H9 (cell line): ENCODE measurements around the gene ITGAE. TPM values are rescaled to one million over a fixed set of nuclear protein-coding genes. Genes with fewer than 3 reads are reported as not detected.

Experiments
- DNase-seq: peaks from one replicate; pipeline ENCODE4 v3.0.0-alpha.2; 2017
- H2AFZ ChIP-seq: one replicate; pipeline ENCODE4 v1.6.1; 2013; ENCODE audit warnings: mild to moderate bottlenecking, low read length, control low read depth, moderate library complexity
- H2AK5ac ChIP-seq: 2 replicates; pipeline ENCODE4 v1.6.1; 2013; ENCODE audit warnings: low read length, control low read depth, mixed read lengths; ENCODE audit not compliant: insufficient read length
- H2BK120ac ChIP-seq: one replicate; pipeline ENCODE4 v1.6.1; 2013; ENCODE audit warnings: low read depth, mild to moderate bottlenecking, low read length, control low read depth, inconsistent platforms; ENCODE audit not compliant: poor library complexity, severe bottlenecking
- H2BK12ac ChIP-seq: 2 replicates; pipeline ENCODE4 v1.6.1; 2013; ENCODE audit warnings: low read length, control low read depth, mixed read lengths, low read depth; ENCODE audit not compliant: insufficient read length
- H2BK15ac ChIP-seq: 2 replicates; pipeline ENCODE4 v1.6.1; 2013; ENCODE audit warnings: low read depth, low read length, control low read depth
- H2BK20ac ChIP-seq: one replicate; pipeline ENCODE4 v1.6.1; 2013; ENCODE audit warnings: low read depth, mild to moderate bottlenecking, low read length, control low read depth, inconsistent platforms; ENCODE audit not compliant: poor library complexity, severe bottlenecking
- H2BK5ac ChIP-seq: 2 replicates; pipeline ENCODE4 v1.6.1; 2013; ENCODE audit warnings: low read length, control low read depth, mixed read lengths; ENCODE audit not compliant: insufficient read length
- H3K14ac ChIP-seq: 2 replicates; pipeline ENCODE4 v1.6.1; 2013; ENCODE audit warnings: low read length, control low read depth; ENCODE audit not compliant: insufficient read depth
- H3K18ac ChIP-seq: 2 replicates; pipeline ENCODE4 v1.6.1; 2013; ENCODE audit warnings: low read depth, mild to moderate bottlenecking, mixed read lengths, low read length, control low read depth; ENCODE audit not compliant: insufficient read length
- H3K23ac ChIP-seq: 2 replicates; pipeline ENCODE4 v1.6.1; 2013; ENCODE audit warnings: low read length, control low read depth, mixed read lengths, low read depth; ENCODE audit not compliant: insufficient read length
- H3K23me2 ChIP-seq: 2 replicates; pipeline ENCODE4 v1.6.1; 2013; ENCODE audit warnings: low read depth, mild to moderate bottlenecking, mixed read lengths, low read length, control low read depth; ENCODE audit not compliant: insufficient read length, poor library complexity, severe bottlenecking
- H3K27ac ChIP-seq: 2 replicates; pipeline ENCODE4 v1.5.1; 2013; ENCODE audit warnings: low read length, control low read depth, mixed read lengths, low read depth; ENCODE audit not compliant: insufficient read length
- H3K27me3 ChIP-seq: 2 replicates; pipeline ENCODE4 v1.6.1; 2013; ENCODE audit warnings: low read length, control low read depth, inconsistent platforms; ENCODE audit not compliant: insufficient read depth
- H3K4ac ChIP-seq: 2 replicates; pipeline ENCODE4 v1.6.1; 2013; ENCODE audit warnings: low read depth, mild to moderate bottlenecking, control low read depth, inconsistent platforms, low read length, moderate library complexity
- H3K4me1 ChIP-seq: 2 replicates; pipeline ENCODE4 v1.6.1; 2013; ENCODE audit warnings: low read length, control low read depth, inconsistent platforms; ENCODE audit not compliant: insufficient read depth
- H3K4me2 ChIP-seq: 2 replicates; pipeline ENCODE4 v1.6.1; 2013; ENCODE audit warnings: low read length, control low read depth, mixed read lengths; ENCODE audit not compliant: insufficient read length, insufficient read depth
- H3K56ac ChIP-seq: 2 replicates; pipeline ENCODE4 v1.6.1; 2013; ENCODE audit warnings: low read depth, mild to moderate bottlenecking, mixed read lengths, low read length, control low read depth; ENCODE audit not compliant: insufficient read length
- H3K79me1 ChIP-seq: 2 replicates; pipeline ENCODE4 v1.6.1; 2013; ENCODE audit warnings: low read depth, mild to moderate bottlenecking, moderate library complexity, low read length, control low read depth, inconsistent platforms; ENCODE audit not compliant: insufficient read depth, poor library complexity, severe bottlenecking
- H3K79me2 ChIP-seq: 2 replicates; pipeline ENCODE4 v1.6.1; 2013; ENCODE audit warnings: low read length, control low read depth, inconsistent platforms; ENCODE audit not compliant: insufficient read depth
- H3K9ac ChIP-seq: 2 replicates; pipeline ENCODE4 v1.6.1; 2013; ENCODE audit warnings: low read length, control low read depth, mixed read lengths; ENCODE audit not compliant: insufficient read length; ENCODE audit errors: extremely low read depth
- H3K9me3 ChIP-seq: one replicate; pipeline ENCODE4 v1.6.1; 2013; ENCODE audit warnings: low read depth, low read length, inconsistent platforms; ENCODE audit not compliant: control insufficient read depth
- H3T11ph ChIP-seq: one replicate; pipeline ENCODE4 v1.6.1; 2013; ENCODE audit warnings: mild to moderate bottlenecking, low read length, control low read depth, inconsistent platforms
- H4K20me1 ChIP-seq: one replicate; pipeline ENCODE4 v1.6.1; 2013; ENCODE audit not compliant: control insufficient read depth, insufficient read length, insufficient read depth
- H4K5ac ChIP-seq: 2 replicates; pipeline ENCODE4 v1.6.1; 2013; ENCODE audit warnings: low read depth, mild to moderate bottlenecking, mixed read lengths, low read length, control low read depth; ENCODE audit not compliant: insufficient read length
- H4K8ac ChIP-seq: replicated peaks from 2 replicates; pipeline ENCODE4 v1.6.1; 2013; ENCODE audit warnings: low read length, control low read depth, mixed read lengths, low read depth; ENCODE audit not compliant: insufficient read length
- H4K91ac ChIP-seq: 2 replicates; pipeline ENCODE4 v1.6.1; 2013; ENCODE audit warnings: low read depth, mild to moderate bottlenecking, moderate library complexity, mixed read lengths, low read length, control low read depth; ENCODE audit not compliant: insufficient read length
- H3K27ac Mint-ChIP-seq, 3 experiments: 2 replicates in 2 of 3; 3 replicates in 1 of 3; pipeline ENCODE4 v1.8.0; 2020 to 2021; ENCODE audit warnings: mixed read lengths in 3 of 3, mild to moderate bottlenecking in 1 of 3, moderate library complexity in 1 of 3
- H3K27me3 Mint-ChIP-seq: 2 replicates; pipeline ENCODE4 v1.8.0; 2021; ENCODE audit warnings: low read depth, mild to moderate bottlenecking, moderate library complexity, mixed read lengths
- H3K36me3 Mint-ChIP-seq, 3 experiments: 2 replicates in 2 of 3; 3 replicates in 1 of 3; pipeline ENCODE4 v1.8.0; 2020 to 2021; ENCODE audit warnings: low read depth in 3 of 3, mixed read lengths in 3 of 3; ENCODE audit not compliant: insufficient read depth in 1 of 3
- H3K4me1 Mint-ChIP-seq, 2 experiments: 2 replicates each; pipeline ENCODE4 v1.8.0; 2020; ENCODE audit warnings: mixed read lengths in 2 of 2
- H3K4me3 Mint-ChIP-seq, 2 experiments: 2 replicates in 1 of 2; 3 replicates in 1 of 2; pipeline ENCODE4 v1.8.0; 2020 to 2021; ENCODE audit warnings: mild to moderate bottlenecking in 2 of 2, mixed read lengths in 2 of 2, moderate library complexity in 1 of 2
- H3K9me3 Mint-ChIP-seq, 2 experiments: 2 replicates in 1 of 2; 3 replicates in 1 of 2; pipeline ENCODE4 v1.8.0; 2020; ENCODE audit warnings: mild to moderate bottlenecking in 2 of 2, mixed read lengths in 2 of 2, moderate library complexity in 1 of 2
- CTCF ChIP-seq: fragments of 200-600 bp; sonication (generic); conservative IDR thresholded peaks from 3 replicates; pipeline ENCODE4 v1.8.0; 2021; ENCODE audit warnings: antibody characterized with exemption, mild to moderate bottlenecking
- WGBS: extraction: QIAGEN DNeasy Blood & Tissue Kit; methylation state at CpG from one replicate; pipeline ENCODE4 v1.1.7; 2013; ENCODE audit warnings: missing lambda C conversion rate, low lambda C conversion rate, mixed read lengths; ENCODE audit not compliant: insufficient read length; ENCODE audit errors: extremely low coverage; 5-methylcytosine and 5-hydroxymethylcytosine counted together
- total RNA-seq: library from RNA; stranded (reverse); gene quantifications from 2 replicates; pipeline ENCODE4 v1.2.1, GENCODE V29; 2021

ITGAE gene
- total RNA-seq, 1 experiment from 2014 or later: 23.5 TPM

DNA sequence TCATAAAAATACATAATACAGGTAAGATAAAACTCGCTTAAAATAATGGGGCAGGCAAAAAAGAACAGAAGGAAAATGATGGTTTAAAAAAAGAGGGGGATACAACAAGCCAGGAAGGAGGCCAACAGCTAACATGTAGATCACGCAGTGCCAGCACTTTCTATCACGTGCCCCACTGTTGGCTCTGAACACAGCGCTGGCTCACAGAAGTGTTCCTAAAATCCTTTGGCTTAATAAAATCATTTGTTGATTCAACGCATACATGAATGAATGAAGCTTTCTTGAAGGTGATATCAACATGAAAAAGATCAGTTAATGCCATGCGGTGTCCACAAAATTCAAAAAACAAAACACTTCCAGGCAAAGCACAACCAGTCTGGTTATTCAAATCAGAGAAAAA, 8.5 kb downstream of the ITGAE start:
- no peaks in the 10 kb centered on the region for H3K9me3 ChIP-seq
- no peak overlapping the region for H3K14ac ChIP-seq
- no peak overlapping the region for H2BK5ac ChIP-seq
- no peak overlapping the region for H2AK5ac ChIP-seq
- H3K4me2 ChIP-seq: no peak overlapping the region
- Mint-ChIP-seq H3K36me3 (no peaks in the 10 kb centered on the region), H3K9me3 (no peaks in the 10 kb centered on the region; a peak in 1 of 5 replicates), H3K27ac (no peak overlapping the region), H3K4me3 (no peak overlapping the region), H3K4me1 (peaks cover 10 to 22% of the 10 kb centered on the region in 2 experiments), H3K27me3 (no peaks in the 10 kb centered on the region)
- no peak overlapping the region for H3K56ac ChIP-seq
- no peaks in the 10 kb centered on the region for H4K20me1 ChIP-seq
- H3K79me2 ChIP-seq: no peaks in the 10 kb centered on the region
- no peak overlapping the region for H3K9ac ChIP-seq
- H4K5ac ChIP-seq: no peak overlapping the region
- no peak overlapping the region for H3T11ph ChIP-seq
- no peaks in the 10 kb centered on the region for H3K4me1 ChIP-seq
- H2BK15ac ChIP-seq: no peak overlapping the region
- H2BK120ac ChIP-seq: no peak overlapping the region
- no peak overlapping the region for H3K27ac ChIP-seq
- no peak overlapping the region for H4K8ac ChIP-seq
- no peak overlapping the region for H2BK12ac ChIP-seq
- H3K23ac ChIP-seq: no peak overlapping the region
- no peaks in the 10 kb centered on the region for H3K23me2 ChIP-seq
- H3K27me3 ChIP-seq: no peaks in the 10 kb centered on the region
- no peak overlapping the region for H3K4ac ChIP-seq
- no peak overlapping the region for H2BK20ac ChIP-seq
- no peak for TF ChIP-seq CTCF
- WGBS: no CpG with 5 or more reads among the region's 6 CpGs
- DNase-seq: no peak
- H2AFZ ChIP-seq: no peak overlapping the region
- H3K79me1 ChIP-seq: no peaks in the 10 kb centered on the region
- no peak overlapping the region for H4K91ac ChIP-seq
- no peak overlapping the region for H3K18ac ChIP-seq
